CD4-positive, alpha-beta T cell treated with Interleukin-17A for 4 hours (primary cell): ENCODE measurements around the gene SULT2B1.
A peak's percentile ranks its signal among the peaks of the same experiment; 100 is the strongest.

Experiments
- DNase-seq: peaks from one replicate; pipeline ENCODE4 v3.0.0-alpha.2; 2020; ENCODE audit warnings: mixed read lengths

SULT2B1 gene

GRCh38 chr19:48636859-48637448 lies 85.0 kb downstream of the SULT2B1 start, which contains the start of gene DBP:
DBP (minus strand) TSS chr19:48637379; CDS start chr19:48636994, 385 bp downstream.
- peak; percentile 44 for DNase-seq

GRCh38 chr19:48637449-48637947 lies 85.5 kb downstream of the SULT2B1 start:
- DNase-seq = peak; percentile 100

GRCh38 chr19:48637948-48638830 lies 86.2 kb downstream of the SULT2B1 start:
- peak; percentile 85 for DNase-seq

GRCh38 chr19:48638831-48639381 lies 86.9 kb downstream of the SULT2B1 start:
- peak; percentile 11 for DNase-seq

- peak; percentile 39 for DNase-seq
These were observed 87.8 kb downstream of the SULT2B1 start for GRCh38 chr19:48639483-48640375.

- no peak for DNase-seq
These were observed 89.9 kb downstream of the SULT2B1 start for GRCh38 chr19:48641850-48642249.

GRCh38 chr19:48642862-48643261 lies 90.9 kb downstream of the SULT2B1 start:
- DNase-seq = no peak

- DNase-seq = no peak
These were observed 92.4 kb downstream of the SULT2B1 start for GRCh38 chr19:48644355-48644754.

GRCh38 chr19:48644839-48645619 lies 93.1 kb downstream of the SULT2B1 start:
- peak; percentile 83 for DNase-seq

GRCh38 chr19:48645620-48646000 lies 93.6 kb downstream of the SULT2B1 start:
- no peak for DNase-seq

- DNase-seq = peak; percentile 94
These were observed 94.2 kb downstream of the SULT2B1 start, which contains the start of gene CA11 for GRCh38 chr19:48646001-48646721. CA11 (minus strand) TSS chr19:48646187; CDS start chr19:48645632, 555 bp downstream.

- DNase-seq = no peak
These were observed 94.8 kb downstream of the SULT2B1 start for GRCh38 chr19:48646722-48647216.

GRCh38 chr19:48648134-48648533 lies 96.2 kb downstream of the SULT2B1 start:
- DNase-seq = no peak
